ENCODE results near the gene FTH1.

- no peak for TF ChIP-seq CTCF (IDR thresholded peaks at IDR 0.05; ENCODE audit: poor library complexity, severe bottlenecking)
- TF ChIP-seq REST (IDR thresholded peaks at IDR 0.05; ENCODE audit: borderline replicate concordance): no peak
- no peak for TF ChIP-seq EP300 (conservative IDR thresholded peaks at IDR 0.05; ENCODE audit: poor library complexity, severe bottlenecking)
- TF ChIP-seq SMC3 (conservative IDR thresholded peaks at IDR 0.05; ENCODE audit: poor library complexity): no peak
- TF ChIP-seq POLR2AphosphoS5 (IDR thresholded peaks at IDR 0.05): no peak
- TF ChIP-seq EZH2 (IDR thresholded peaks at IDR 0.05; ENCODE audit: borderline replicate concordance, insufficient read depth, low read length, poor library complexity, severe bottlenecking): no peak
- no peak for TF ChIP-seq RAD21 (conservative IDR thresholded peaks at IDR 0.05)
Measured at GRCh38 chr11:61955422-61956135, 11.9 kb downstream of the FTH1 start.
